SK-N-SH (cell line): ENCODE measurements around the gene MAOA. TPM values are rescaled to one million over a fixed set of nuclear protein-coding genes. Genes with fewer than 3 reads are reported as not detected.

ENCODE experiments used
- CTCF ChIA-PET: fragments of 300-600, 350-600 bp; formaldehyde crosslinking; extraction: SDS; loops from one replicate; lab custom pipeline; 2021; lab: Yijun Ruan, JAX
- POLR2A ChIA-PET: fragments of 350-600 bp; sonication (Branson Sonifier 250); formaldehyde crosslinking; extraction: SDS; loops from one replicate; lab custom pipeline; 2020; ENCODE audit warnings: antibody characterized with exemption, inconsistent platforms; lab: Yijun Ruan, JAX
- DNase-seq: peaks from one replicate; pipeline ENCODE4 v3.0.0; 2012
- H2AFZ ChIP-seq: fragments of 200-600 bp; sonication (generic); 2 replicates; pipeline ENCODE4 v1.8.1; 2016; ENCODE audit warnings: antibody characterized with exemption, mild to moderate bottlenecking, low read depth
- H3F3A ChIP-seq: fragments of 200-600 bp; sonication (generic); replicated peaks from 2 replicates; pipeline ENCODE3; 2016; ENCODE audit warnings: antibody characterized with exemption, mild to moderate bottlenecking; ENCODE audit not compliant: insufficient read depth
- H3K27ac ChIP-seq, 2 experiments: fragments of 200-500 bp in 1 of 2; fragments of 200-600 bp in 1 of 2; sonication (Bioruptor generic) in 1 of 2; sonication (generic), shearing (Covaris generic) in 1 of 2; 2 replicates each; pipeline versions ENCODE4 v1.5.1 to v1.6.1; 2014 to 2016; ENCODE audit warnings: low read depth in 2 of 2, inconsistent platforms in 1 of 2, low read length in 1 of 2, mild to moderate bottlenecking in 1 of 2, mixed read lengths in 1 of 2
- H3K27me3 ChIP-seq: fragments of 200-600 bp; sonication (generic), shearing (Covaris generic); 2 replicates; pipeline ENCODE4 v1.6.1; 2016; ENCODE audit warnings: mixed run types; ENCODE audit not compliant: insufficient read depth
- H3K36me3 ChIP-seq, 2 experiments: fragments of 200-500 bp in 1 of 2; fragments of 200-600 bp in 1 of 2; sonication (Bioruptor generic) in 1 of 2; sonication (generic) in 1 of 2; replicated peaks in 1 of 2; 2 replicates each; pipeline versions ENCODE3 to v1.5.1; 2014 to 2016; ENCODE audit warnings: low read length in 1 of 2, mild to moderate bottlenecking in 1 of 2; ENCODE audit not compliant: insufficient read depth in 2 of 2, control insufficient read depth in 1 of 2
- H3K4me1 ChIP-seq, 2 experiments: fragments of 200-500 bp in 1 of 2; fragments of 200-600 bp in 1 of 2; sonication (Bioruptor generic) in 1 of 2; sonication (generic), shearing (Covaris generic) in 1 of 2; 2 replicates each; pipeline versions ENCODE4 v1.5.1 to v1.6.1; 2014 to 2016; ENCODE audit warnings: low read depth in 1 of 2, low read length in 1 of 2, mixed run types in 1 of 2; ENCODE audit not compliant: insufficient read depth in 2 of 2, control insufficient read depth in 1 of 2
- H3K4me2 ChIP-seq: fragments of 200-600 bp; sonication (generic), shearing (Covaris generic); 2 replicates; pipeline ENCODE4 v1.6.1; 2017; ENCODE audit warnings: mixed run types
- H3K4me3 ChIP-seq, 2 experiments: fragments of 200-500 bp in 1 of 2; fragments of 200-600 bp in 1 of 2; sonication (Bioruptor generic) in 1 of 2; sonication (generic), shearing (Covaris generic) in 1 of 2; 2 replicates each; pipeline versions ENCODE4 v1.5.1 to v1.8.1; 2014 to 2016; ENCODE audit warnings: low read depth in 2 of 2, inconsistent platforms in 1 of 2, low read length in 1 of 2, mild to moderate bottlenecking in 1 of 2, mixed read lengths in 1 of 2, moderate library complexity in 1 of 2
- H3K79me2 ChIP-seq: fragments of 200-600 bp; sonication (generic); 2 replicates; pipeline ENCODE4 v1.8.1; 2017; ENCODE audit warnings: mild to moderate bottlenecking; ENCODE audit not compliant: insufficient read depth
- H3K9ac ChIP-seq: fragments of 200-600 bp; sonication (generic); 2 replicates; pipeline ENCODE4 v1.6.1; 2017; ENCODE audit warnings: mixed run types
- H3K9me2 ChIP-seq: fragments of 200-600 bp; sonication (generic); 2 replicates; pipeline ENCODE4 v1.6.1; 2017; ENCODE audit warnings: mixed run types
- H3K9me3 ChIP-seq: fragments of 200-600 bp; sonication (generic); 2 replicates; pipeline ENCODE4 v1.6.1; 2017; ENCODE audit warnings: mixed run types, mild to moderate bottlenecking, moderate library complexity
- H4K20me1 ChIP-seq: fragments of 200-600 bp; sonication (generic); 2 replicates; pipeline ENCODE4 v1.6.1; 2017; ENCODE audit warnings: mild to moderate bottlenecking, mixed run types; ENCODE audit not compliant: insufficient read depth
- CHD2 ChIP-seq: fragments of 150-350 bp; IDR thresholded peaks from 2 replicates; pipeline ENCODE4 v1.6.1; 2018; ENCODE audit warnings: low read length; ENCODE audit not compliant: partially characterized antibody
- ELF1 ChIP-seq: IDR thresholded peaks from 2 replicates; pipeline ENCODE4 v1.4.0; 2012
- EP300 ChIP-seq, 2 experiments: IDR thresholded peaks; 2 replicates each; pipeline versions ENCODE4 v1.4.0 to v1.6.1; 2012; ENCODE audit warnings: borderline replicate concordance in 1 of 2, low read depth in 1 of 2, low read length in 1 of 2
- EZH2phosphoT487 ChIP-seq: fragments of 200-600 bp; sonication (generic); IDR thresholded peaks from 2 replicates; pipeline ENCODE4 v1.6.1; 2017; ENCODE audit warnings: low read depth, mixed run types, mild to moderate bottlenecking, antibody characterized with exemption, moderate library complexity, borderline replicate concordance
- FOSL2 ChIP-seq: IDR thresholded peaks from 2 replicates; pipeline ENCODE4 v1.4.0; 2012; ENCODE audit warnings: low read depth, mild to moderate bottlenecking, moderate library complexity, borderline replicate concordance
- FOXJ3 ChIP-seq: sonication (generic); formaldehyde crosslinking; IDR thresholded peaks from 2 replicates; pipeline ENCODE4 v1.5.1; 2020; ENCODE audit warnings: mild to moderate bottlenecking, missing genetic modification reagents
- MEF2A ChIP-seq: IDR thresholded peaks from 2 replicates; pipeline ENCODE4 v1.4.0; 2012; ENCODE audit warnings: low read depth, borderline replicate concordance
- MXI1 ChIP-seq: IDR thresholded peaks from 2 replicates; pipeline ENCODE4 v1.6.1; 2012; ENCODE audit warnings: mild to moderate bottlenecking, low read depth, low read length, improper control_type of control experiment
- NRF1 ChIP-seq: IDR thresholded peaks from 2 replicates; pipeline ENCODE4 v1.6.1; 2012; ENCODE audit warnings: low read depth, mild to moderate bottlenecking, low read length
- PBX3 ChIP-seq: IDR thresholded peaks from 2 replicates; pipeline ENCODE4; 2012
- REST ChIP-seq: IDR thresholded peaks from 2 replicates; pipeline ENCODE4 v1.6.1; 2012; ENCODE audit warnings: mild to moderate bottlenecking, low read depth, low read length, moderate library complexity
- RFX5 ChIP-seq: IDR thresholded peaks from 2 replicates; pipeline ENCODE4 v1.6.1; 2012; ENCODE audit warnings: mild to moderate bottlenecking, improper control_type of control experiment, low read length
- RXRA ChIP-seq: IDR thresholded peaks from 2 replicates; pipeline ENCODE4 v1.4.0; 2012; ENCODE audit warnings: low read depth, mild to moderate bottlenecking, borderline replicate concordance
- SMC3 ChIP-seq: IDR thresholded peaks from 2 replicates; pipeline ENCODE4 v1.6.1; 2012; ENCODE audit warnings: low read depth, low read length, improper control_type of control experiment
- TCF12 ChIP-seq: IDR thresholded peaks from 2 replicates; pipeline ENCODE4 v1.4.0; 2012
- TEAD4 ChIP-seq: IDR thresholded peaks from 2 replicates; pipeline ENCODE4 v1.4.0; 2012; ENCODE audit warnings: mild to moderate bottlenecking, borderline replicate concordance; ENCODE audit not compliant: insufficient read depth
- USF1 ChIP-seq: IDR thresholded peaks from 2 replicates; pipeline ENCODE4 v1.4.0; 2012; ENCODE audit warnings: low read depth, borderline replicate concordance
- YY1 ChIP-seq: IDR thresholded peaks from 2 replicates; pipeline ENCODE4 v1.4.0; 2012; ENCODE audit warnings: low read depth, mild to moderate bottlenecking
- WGBS: methylation state at CpG from one replicate; pipeline ENCODE4 v1.1.6; 2017; ENCODE audit warnings: low lambda C conversion rate; 5-methylcytosine and 5-hydroxymethylcytosine counted together
- polyA plus RNA-seq, 3 experiments: library from polyadenylated mRNA; depleted of rRNA; stranded (reverse); fragments of >200 nt; gene quantifications; 2 replicates each; pipeline ENCODE4 v1.2.3, GENCODE V29; 2012
- TF ChIP-seq, protein P1 (sequence below): fragments of 200-600 bp; sonication (generic); IDR thresholded peaks from 2 replicates; pipeline ENCODE4 v1.6.1; 2017; ENCODE audit warnings: antibody characterized with exemption, mild to moderate bottlenecking, moderate library complexity

The MAOA gene
- polyA plus RNA-seq, 1 of the 3 experiments (the other 2 are of a cell fraction): 0.31 TPM

- no peak for TF ChIP-seq REST
Measured at GRCh38 chrX:43643662-43644061, 12.4 kb upstream of the MAOA start (continued).

- Histone ChIP-seq H3K9ac (no peak overlapping the region), H3F3A (no peaks in the 10 kb centered on the region), H4K20me1 (no peaks in the 10 kb centered on the region), H3K36me3 (no peaks in the 10 kb centered on the region), H3K9me2 (no peaks in the 10 kb centered on the region), H2AFZ (no peak overlapping the region), H3K4me3 (no peak overlapping the region), H3K4me1 (peaks cover 0 to 4% of the 10 kb centered on the region in 2 experiments; a peak in 1 of 4 replicates), H3K4me2 (peak overlapping the region; percentile 31; the same call in 1 of the 2 replicates), H3K79me2 (no peaks in the 10 kb centered on the region), H3K27ac (peak overlapping the region in 1 of 2 experiments; percentile 11; a peak in 1 of 4 replicates), H3K27me3 (no peaks in the 10 kb centered on the region), H3K9me3 (no peaks in the 10 kb centered on the region)
- ChIA-PET CTCF (no interaction called here), POLR2A (no interaction called here)
- WGBS: 9% methylated on average over 3 of the region's 3 CpGs
- DNase-seq: no peak
- TF ChIP-seq USF1 (no peak), TCF12 (no peak), NRF1 (no peak), RXRA (no peak), YY1 (no peak), EZH2phosphoT487 (no peak)
Measured at GRCh38 chrX:43644124-43644701, 11.9 kb upstream of the MAOA start.

DNA sequence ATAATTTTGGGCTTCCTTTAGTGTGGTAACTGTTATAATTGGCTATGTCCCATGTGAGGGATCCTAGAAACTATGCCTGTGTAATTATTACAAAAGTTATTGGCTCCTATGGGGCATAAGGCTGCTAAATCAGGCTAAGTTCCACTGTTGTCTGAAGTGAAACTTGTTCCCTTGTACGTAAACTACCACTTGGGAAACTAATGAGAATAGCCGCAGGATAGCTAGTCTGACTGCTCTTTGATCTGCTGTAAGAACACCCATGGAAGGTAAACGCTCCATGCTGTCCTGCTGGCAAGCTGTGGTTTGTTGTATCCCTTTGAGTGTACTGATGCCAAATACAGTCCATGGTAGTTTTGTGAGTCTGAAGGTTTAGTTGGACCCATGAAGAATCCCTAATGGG, 9.3 kb upstream of the MAOA start:
- no peaks in the 10 kb centered on the region for H3K27me3 ChIP-seq
- H3K27ac ChIP-seq: no peak overlapping the region
- no peaks in the 10 kb centered on the region for H3K79me2 ChIP-seq
- H2AFZ ChIP-seq: no peak overlapping the region
- 43% methylated on average over 3 of the region's 3 CpGs for WGBS
- no peak overlapping the region for H3K4me3 ChIP-seq
- H3K9ac ChIP-seq: no peak overlapping the region
- no peaks in the 10 kb centered on the region for H3K9me2 ChIP-seq
- no peak for DNase-seq
- no peak overlapping the region for H3K4me2 ChIP-seq
- ChIA-PET CTCF (no interaction called here), POLR2A (no interaction called here)
- no peaks in the 10 kb centered on the region for H3F3A ChIP-seq
- no peaks in the 10 kb centered on the region for H3K36me3 ChIP-seq
- no peaks in the 10 kb centered on the region for H3K9me3 ChIP-seq
- H4K20me1 ChIP-seq: no peaks in the 10 kb centered on the region
- no peaks in the 10 kb centered on the region for H3K4me1 ChIP-seq
- TF ChIP-seq, protein P1, sequence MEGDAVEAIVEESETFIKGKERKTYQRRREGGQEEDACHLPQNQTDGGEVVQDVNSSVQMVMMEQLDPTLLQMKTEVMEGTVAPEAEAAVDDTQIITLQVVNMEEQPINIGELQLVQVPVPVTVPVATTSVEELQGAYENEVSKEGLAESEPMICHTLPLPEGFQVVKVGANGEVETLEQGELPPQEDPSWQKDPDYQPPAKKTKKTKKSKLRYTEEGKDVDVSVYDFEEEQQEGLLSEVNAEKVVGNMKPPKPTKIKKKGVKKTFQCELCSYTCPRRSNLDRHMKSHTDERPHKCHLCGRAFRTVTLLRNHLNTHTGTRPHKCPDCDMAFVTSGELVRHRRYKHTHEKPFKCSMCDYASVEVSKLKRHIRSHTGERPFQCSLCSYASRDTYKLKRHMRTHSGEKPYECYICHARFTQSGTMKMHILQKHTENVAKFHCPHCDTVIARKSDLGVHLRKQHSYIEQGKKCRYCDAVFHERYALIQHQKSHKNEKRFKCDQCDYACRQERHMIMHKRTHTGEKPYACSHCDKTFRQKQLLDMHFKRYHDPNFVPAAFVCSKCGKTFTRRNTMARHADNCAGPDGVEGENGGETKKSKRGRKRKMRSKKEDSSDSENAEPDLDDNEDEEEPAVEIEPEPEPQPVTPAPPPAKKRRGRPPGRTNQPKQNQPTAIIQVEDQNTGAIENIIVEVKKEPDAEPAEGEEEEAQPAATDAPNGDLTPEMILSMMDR: no peak
- TF ChIP-seq EP300 (IDR thresholded peaks at IDR 0.05; ENCODE audit: borderline replicate concordance in 1 of 2, low read depth in 1 of 2, low read length in 1 of 2) (no peak), MEF2A (no peak), MXI1 (no peak), CHD2 (no peak), SMC3 (no peak), EZH2phosphoT487 (no peak), ELF1 (no peak), FOSL2 (no peak), PBX3 (no peak), TEAD4 (no peak), FOXJ3 (CRISPR knock-in tag) (no peak), YY1 (no peak), TCF12 (no peak), RFX5 (no peak)
